WTC11 (cell line): ENCODE results near the gene CYGB. TPM values are rescaled to one million over a fixed set of nuclear protein-coding genes. Genes with fewer than 3 reads are reported as not detected.

ENCODE experiments used
- ATAC-seq: fragments of 200-7000 bp; cut with Tn5 transposase; 2 replicates; pipeline ENCODE4 v1.10.0; 2021; ENCODE audit warnings: mild to moderate bottlenecking, moderate library complexity
- CTCF ChIA-PET: fragments of 300-600 bp; sonication (Branson Sonifier 250); formaldehyde crosslinking; loops from one replicate; lab custom pipeline; 2021; ENCODE audit warnings: antibody characterized with exemption; lab: Charles Lee
- POLR2A ChIA-PET: fragments of 350-600 bp; sonication (Branson Sonifier 250); formaldehyde crosslinking; loops from one replicate; lab custom pipeline; 2021; ENCODE audit warnings: antibody characterized with exemption; lab: Charles Lee
- DNase-seq: peaks from one replicate; pipeline ENCODE4 v3.0.0; 2021; ENCODE audit warnings: low spot score
- H3K27ac Mint-ChIP-seq: 2 replicates; pipeline ENCODE4 v1.8.0; 2021; ENCODE audit warnings: mixed read lengths
- H3K27me3 Mint-ChIP-seq: 2 replicates; pipeline ENCODE4 v1.8.0; 2021; ENCODE audit warnings: low read depth, mild to moderate bottlenecking, moderate library complexity, mixed read lengths
- H3K36me3 Mint-ChIP-seq: 2 replicates; pipeline ENCODE4 v1.8.0; 2021; ENCODE audit warnings: mixed read lengths
- H3K4me1 Mint-ChIP-seq: 2 replicates; pipeline ENCODE4 v1.8.0; 2022; ENCODE audit warnings: mixed read lengths
- H3K4me3 Mint-ChIP-seq: 2 replicates; pipeline ENCODE4 v1.8.0; 2021; ENCODE audit warnings: mild to moderate bottlenecking, moderate library complexity, mixed read lengths
- H3K9me3 Mint-ChIP-seq: 2 replicates; pipeline ENCODE4 v1.8.0; 2021; ENCODE audit warnings: mixed read lengths
- CREB1 ChIP-seq: sonication (generic); formaldehyde crosslinking; IDR thresholded peaks from 2 replicates; pipeline ENCODE4 v1.8.0; 2023; ENCODE audit warnings: mild to moderate bottlenecking, missing genetic modification reagents
- FOXP1 ChIP-seq: sonication (generic); formaldehyde crosslinking; IDR thresholded peaks from 2 replicates; pipeline ENCODE4 v1.8.0; 2022; ENCODE audit warnings: missing genetic modification reagents, mild to moderate bottlenecking, moderate library complexity, borderline replicate concordance
- KAT7 ChIP-seq: sonication (generic); formaldehyde crosslinking; IDR thresholded peaks from 2 replicates; pipeline ENCODE4 v1.8.1; 2023; ENCODE audit warnings: missing genetic modification reagents, mild to moderate bottlenecking, borderline replicate concordance
- NR1H2 ChIP-seq: sonication (generic); formaldehyde crosslinking; IDR thresholded peaks from 2 replicates; pipeline ENCODE4 v1.9.0; 2021; ENCODE audit warnings: mild to moderate bottlenecking, moderate library complexity, missing genetic modification reagents
- NR3C1 ChIP-seq: sonication (generic); formaldehyde crosslinking; conservative IDR thresholded peaks from 2 replicates; pipeline ENCODE4 v1.8.1; 2023; ENCODE audit warnings: low read depth, mild to moderate bottlenecking, missing genetic modification reagents
- RORB ChIP-seq: fragments of 250-450 bp; sonication (Bioruptor Pico); IDR thresholded peaks from 2 replicates; pipeline ENCODE4 v1.9.0; 2021; ENCODE audit warnings: mild to moderate bottlenecking
- SMAD4 ChIP-seq: sonication (generic); formaldehyde crosslinking; IDR thresholded peaks from 2 replicates; pipeline ENCODE4 v1.8.0; 2022; ENCODE audit warnings: mild to moderate bottlenecking, missing genetic modification reagents
- ZNF263 ChIP-seq: sonication (generic); formaldehyde crosslinking; IDR thresholded peaks from 2 replicates; pipeline ENCODE4 v1.8.1; 2022; ENCODE audit warnings: low read depth, mild to moderate bottlenecking, moderate library complexity, missing genetic modification reagents
- total RNA-seq: library from RNA; stranded (reverse); gene quantifications from 3 replicates; pipeline ENCODE4 v1.2.3, GENCODE V29; 2021
- TF ChIP-seq, protein P1 (sequence below): fragments of 250-450 bp; sonication (Bioruptor Pico); conservative IDR thresholded peaks from 2 replicates; pipeline ENCODE4 v1.9.0; 2021; ENCODE audit warnings: mild to moderate bottlenecking
- TF ChIP-seq, protein P2 (sequence below): sonication (generic); formaldehyde crosslinking; IDR thresholded peaks from 2 replicates; pipeline ENCODE4 v1.8.0; 2022; ENCODE audit warnings: mild to moderate bottlenecking, missing genetic modification reagents
- TF ChIP-seq, protein P3 (sequence below): fragments of 200-600 bp; IDR thresholded peaks from 2 replicates; pipeline ENCODE4 v1.8.0; 2022; ENCODE audit warnings: antibody characterized with exemption
- TF ChIP-seq, protein P4 (sequence below): sonication (generic); formaldehyde crosslinking; IDR thresholded peaks from 2 replicates; pipeline ENCODE4 v1.8.1; 2022; ENCODE audit warnings: low read depth, missing genetic modification reagents, borderline replicate concordance
- TF ChIP-seq, protein P5 (sequence below): fragments of 250-450 bp; sonication (Bioruptor Pico); IDR thresholded peaks from 2 replicates; pipeline ENCODE4 v1.9.0; 2021; ENCODE audit warnings: mild to moderate bottlenecking, borderline replicate concordance

The CYGB gene
- total RNA-seq, 1 experiment from 2014 or later, result 3.6 TPM

DNA sequence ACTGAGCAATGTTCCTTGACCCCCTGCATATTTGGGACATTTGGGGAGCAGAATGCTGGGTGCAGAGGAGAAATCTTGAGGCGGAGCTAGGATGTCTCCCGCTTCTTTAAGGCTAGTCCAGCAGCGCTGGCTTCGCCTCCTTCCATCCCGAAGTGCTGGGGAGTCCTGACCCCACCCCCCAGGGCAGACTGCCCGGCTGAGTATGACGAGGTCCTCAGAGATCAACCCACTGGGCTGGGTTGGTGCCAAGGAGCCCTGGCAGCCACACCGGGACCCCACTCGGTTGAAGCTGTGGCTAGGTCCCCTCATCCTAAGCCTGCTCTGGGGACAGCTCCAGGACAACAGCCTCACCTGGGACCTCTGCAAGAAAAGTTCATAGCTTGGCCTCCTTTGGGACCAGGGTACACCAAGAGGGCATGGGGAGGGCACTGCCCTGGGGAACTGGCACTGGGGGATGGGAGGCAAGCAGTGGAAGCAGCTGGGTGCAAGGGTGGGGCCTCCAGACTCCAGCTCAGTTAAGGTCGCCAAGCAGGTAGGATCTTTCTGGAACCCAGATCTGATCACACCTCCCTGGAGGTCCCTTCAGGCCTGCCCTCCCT lies 47.3 kb downstream of the CYGB start:
- ATAC-seq, result no peak
- no peak for DNase-seq
- Mint-ChIP-seq H3K27ac (no peak overlapping the region), H3K9me3 (no peaks in the 10 kb centered on the region), H3K36me3 (peaks cover 6% of the 10 kb centered on the region; the same call in 1 of the 2 replicates), H3K27me3 (no peaks in the 10 kb centered on the region), H3K4me1 (peaks cover 13% of the 10 kb centered on the region), H3K4me3 (no peak overlapping the region)
- CTCF ChIA-PET, result interaction anchor here (1.0 to 2.0 kb wide), 8 partner anchors 23 to 134 kb away, joined by 3 to 11 read pairs (median 4); partner anchors contain the start of genes AANAT and SPHK1
- TF ChIP-seq CREB1 (no peak), NR3C1 (CRISPR knock-in tag) (no peak)
- TF ChIP-seq, all 79 proteins: peak for 0
- POLR2A ChIA-PET, result interaction anchor here (1.1 to 1.5 kb wide), 2 partner anchors 9 to 31 kb away, joined by 3 to 7 read pairs; no protein-coding TSS in a partner anchor

DNA sequence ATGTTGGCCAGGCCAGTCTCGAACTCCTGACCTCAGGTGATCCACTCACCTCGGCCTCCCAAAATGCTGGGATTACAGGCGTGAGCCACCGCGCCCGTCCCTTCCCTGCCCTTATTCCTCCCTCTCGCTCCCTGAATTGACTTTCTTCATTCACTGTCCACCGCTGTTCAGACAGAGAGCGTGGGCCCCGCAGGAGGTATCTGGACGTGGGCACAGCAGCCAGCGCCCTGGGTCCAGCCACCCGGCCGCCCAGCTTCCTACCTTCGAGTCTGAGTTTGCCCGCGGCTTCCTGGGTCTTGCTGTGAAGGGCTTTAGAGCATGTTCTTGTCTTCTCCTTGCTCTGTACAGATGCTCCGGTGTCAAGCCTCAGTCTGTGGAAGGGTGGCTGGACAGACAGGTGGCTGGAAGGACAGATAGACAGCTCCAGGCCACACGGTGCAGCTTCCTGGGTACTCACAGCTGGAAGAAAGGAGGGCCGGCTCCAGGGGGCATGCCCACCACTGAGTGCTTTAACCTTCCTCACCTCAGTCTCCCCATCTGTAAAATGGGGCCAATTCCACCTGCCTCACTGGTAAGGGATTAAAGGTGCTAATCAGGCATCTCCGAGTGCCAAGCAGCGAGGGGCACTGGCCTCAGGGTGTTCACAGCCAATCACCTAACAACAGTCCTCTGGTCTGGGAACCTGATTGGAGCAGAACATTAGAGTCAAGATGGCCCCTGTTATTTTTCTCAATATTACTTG lies 49.9 kb downstream of the CYGB start:
- DNase-seq (no peak), ATAC-seq (no peak)
- peaks cover 5% of the 10 kb centered on the region for H3K4me1 Mint-ChIP-seq
- POLR2A ChIA-PET, result no interaction called here
- CTCF ChIA-PET, result no interaction called here
- H3K27me3 Mint-ChIP-seq, result no peaks in the 10 kb centered on the region
- no peak overlapping the region for H3K27ac Mint-ChIP-seq
- H3K36me3 Mint-ChIP-seq, result peaks cover 6% of the 10 kb centered on the region; the same call in 1 of the 2 replicates
- no peaks in the 10 kb centered on the region for H3K9me3 Mint-ChIP-seq
- TF ChIP-seq RORB (CRISPR knock-in tag), result no peak
- TF ChIP-seq, protein P1, sequence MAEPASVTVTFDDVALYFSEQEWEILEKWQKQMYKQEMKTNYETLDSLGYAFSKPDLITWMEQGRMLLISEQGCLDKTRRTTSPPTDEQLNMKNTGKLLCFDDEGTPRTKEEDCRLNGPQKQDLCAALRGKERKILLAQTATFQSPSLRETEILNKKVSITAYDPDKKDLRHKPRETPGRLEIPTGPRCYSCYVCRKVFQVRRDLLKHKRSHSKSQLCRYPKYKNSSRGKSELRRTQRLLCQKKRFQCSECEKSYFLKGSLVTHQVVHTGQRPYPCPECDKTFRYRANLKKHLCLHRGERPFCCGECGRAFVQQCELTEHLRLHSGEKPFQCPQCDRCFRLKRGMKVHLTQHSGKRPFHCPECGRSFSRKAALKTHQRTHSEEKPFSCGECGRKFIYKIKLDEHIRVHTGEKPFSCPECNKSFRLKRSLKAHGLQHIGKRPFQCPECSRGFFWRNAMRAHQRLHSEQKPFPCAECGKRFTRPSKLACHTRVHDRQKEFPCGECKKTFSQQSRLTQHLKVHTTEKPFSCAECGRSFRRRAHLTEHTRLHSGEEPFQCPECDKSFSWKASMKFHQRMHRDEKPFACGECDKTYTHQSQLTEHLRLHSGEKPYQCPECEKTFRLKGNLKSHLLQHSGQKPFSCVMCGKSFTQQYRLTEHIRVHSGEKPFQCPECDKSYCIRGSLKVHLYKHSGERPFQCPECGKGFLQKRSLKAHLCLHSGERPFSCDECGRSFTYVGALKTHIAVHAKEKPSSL (CRISPR knock-in tag), result no peak
- TF ChIP-seq FOXP1, result no peak
- no peak for TF ChIP-seq NR1H2 (CRISPR knock-in tag)
- TF ChIP-seq, protein P2, sequence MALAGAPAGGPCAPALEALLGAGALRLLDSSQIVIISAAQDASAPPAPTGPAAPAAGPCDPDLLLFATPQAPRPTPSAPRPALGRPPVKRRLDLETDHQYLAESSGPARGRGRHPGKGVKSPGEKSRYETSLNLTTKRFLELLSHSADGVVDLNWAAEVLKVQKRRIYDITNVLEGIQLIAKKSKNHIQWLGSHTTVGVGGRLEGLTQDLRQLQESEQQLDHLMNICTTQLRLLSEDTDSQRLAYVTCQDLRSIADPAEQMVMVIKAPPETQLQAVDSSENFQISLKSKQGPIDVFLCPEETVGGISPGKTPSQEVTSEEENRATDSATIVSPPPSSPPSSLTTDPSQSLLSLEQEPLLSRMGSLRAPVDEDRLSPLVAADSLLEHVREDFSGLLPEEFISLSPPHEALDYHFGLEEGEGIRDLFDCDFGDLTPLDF (CRISPR knock-in tag), result no peak
- TF ChIP-seq, protein P3, sequence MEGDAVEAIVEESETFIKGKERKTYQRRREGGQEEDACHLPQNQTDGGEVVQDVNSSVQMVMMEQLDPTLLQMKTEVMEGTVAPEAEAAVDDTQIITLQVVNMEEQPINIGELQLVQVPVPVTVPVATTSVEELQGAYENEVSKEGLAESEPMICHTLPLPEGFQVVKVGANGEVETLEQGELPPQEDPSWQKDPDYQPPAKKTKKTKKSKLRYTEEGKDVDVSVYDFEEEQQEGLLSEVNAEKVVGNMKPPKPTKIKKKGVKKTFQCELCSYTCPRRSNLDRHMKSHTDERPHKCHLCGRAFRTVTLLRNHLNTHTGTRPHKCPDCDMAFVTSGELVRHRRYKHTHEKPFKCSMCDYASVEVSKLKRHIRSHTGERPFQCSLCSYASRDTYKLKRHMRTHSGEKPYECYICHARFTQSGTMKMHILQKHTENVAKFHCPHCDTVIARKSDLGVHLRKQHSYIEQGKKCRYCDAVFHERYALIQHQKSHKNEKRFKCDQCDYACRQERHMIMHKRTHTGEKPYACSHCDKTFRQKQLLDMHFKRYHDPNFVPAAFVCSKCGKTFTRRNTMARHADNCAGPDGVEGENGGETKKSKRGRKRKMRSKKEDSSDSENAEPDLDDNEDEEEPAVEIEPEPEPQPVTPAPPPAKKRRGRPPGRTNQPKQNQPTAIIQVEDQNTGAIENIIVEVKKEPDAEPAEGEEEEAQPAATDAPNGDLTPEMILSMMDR, result no peak
- TF ChIP-seq KAT7 (CRISPR knock-in tag), result no peak
- TF ChIP-seq, protein P4, sequence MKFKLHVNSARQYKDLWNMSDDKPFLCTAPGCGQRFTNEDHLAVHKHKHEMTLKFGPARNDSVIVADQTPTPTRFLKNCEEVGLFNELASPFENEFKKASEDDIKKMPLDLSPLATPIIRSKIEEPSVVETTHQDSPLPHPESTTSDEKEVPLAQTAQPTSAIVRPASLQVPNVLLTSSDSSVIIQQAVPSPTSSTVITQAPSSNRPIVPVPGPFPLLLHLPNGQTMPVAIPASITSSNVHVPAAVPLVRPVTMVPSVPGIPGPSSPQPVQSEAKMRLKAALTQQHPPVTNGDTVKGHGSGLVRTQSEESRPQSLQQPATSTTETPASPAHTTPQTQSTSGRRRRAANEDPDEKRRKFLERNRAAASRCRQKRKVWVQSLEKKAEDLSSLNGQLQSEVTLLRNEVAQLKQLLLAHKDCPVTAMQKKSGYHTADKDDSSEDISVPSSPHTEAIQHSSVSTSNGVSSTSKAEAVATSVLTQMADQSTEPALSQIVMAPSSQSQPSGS (CRISPR knock-in tag), result no peak
- no peak overlapping the region for H3K4me3 Mint-ChIP-seq

DNA sequence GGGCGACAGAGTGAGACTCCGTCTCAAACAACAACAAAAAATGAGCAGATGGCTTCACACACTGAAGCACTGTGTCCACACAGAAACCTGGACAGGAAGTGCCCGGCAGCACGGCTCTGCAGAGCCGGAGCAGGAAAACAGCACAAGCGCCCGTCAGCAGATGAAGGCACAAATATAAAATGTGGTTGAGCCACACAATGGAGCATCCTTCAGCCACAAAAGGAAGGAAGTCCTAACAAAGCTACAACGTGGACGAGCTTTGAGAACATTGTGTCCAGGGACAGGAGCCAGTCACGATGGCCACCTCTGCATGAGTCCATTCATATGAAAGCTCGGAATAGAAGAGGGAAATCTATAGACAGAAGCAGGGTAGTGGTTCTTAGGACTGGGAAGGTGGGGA lies 51.9 kb downstream of the CYGB start:
- no peaks in the 10 kb centered on the region for H3K4me1 Mint-ChIP-seq
- DNase-seq (no peak), ATAC-seq (no peak)
- H3K27ac Mint-ChIP-seq, result no peak overlapping the region
- no peak for TF ChIP-seq SMAD4
- no peak for TF ChIP-seq ZNF263 (CRISPR knock-in tag)
- TF ChIP-seq, protein P5, sequence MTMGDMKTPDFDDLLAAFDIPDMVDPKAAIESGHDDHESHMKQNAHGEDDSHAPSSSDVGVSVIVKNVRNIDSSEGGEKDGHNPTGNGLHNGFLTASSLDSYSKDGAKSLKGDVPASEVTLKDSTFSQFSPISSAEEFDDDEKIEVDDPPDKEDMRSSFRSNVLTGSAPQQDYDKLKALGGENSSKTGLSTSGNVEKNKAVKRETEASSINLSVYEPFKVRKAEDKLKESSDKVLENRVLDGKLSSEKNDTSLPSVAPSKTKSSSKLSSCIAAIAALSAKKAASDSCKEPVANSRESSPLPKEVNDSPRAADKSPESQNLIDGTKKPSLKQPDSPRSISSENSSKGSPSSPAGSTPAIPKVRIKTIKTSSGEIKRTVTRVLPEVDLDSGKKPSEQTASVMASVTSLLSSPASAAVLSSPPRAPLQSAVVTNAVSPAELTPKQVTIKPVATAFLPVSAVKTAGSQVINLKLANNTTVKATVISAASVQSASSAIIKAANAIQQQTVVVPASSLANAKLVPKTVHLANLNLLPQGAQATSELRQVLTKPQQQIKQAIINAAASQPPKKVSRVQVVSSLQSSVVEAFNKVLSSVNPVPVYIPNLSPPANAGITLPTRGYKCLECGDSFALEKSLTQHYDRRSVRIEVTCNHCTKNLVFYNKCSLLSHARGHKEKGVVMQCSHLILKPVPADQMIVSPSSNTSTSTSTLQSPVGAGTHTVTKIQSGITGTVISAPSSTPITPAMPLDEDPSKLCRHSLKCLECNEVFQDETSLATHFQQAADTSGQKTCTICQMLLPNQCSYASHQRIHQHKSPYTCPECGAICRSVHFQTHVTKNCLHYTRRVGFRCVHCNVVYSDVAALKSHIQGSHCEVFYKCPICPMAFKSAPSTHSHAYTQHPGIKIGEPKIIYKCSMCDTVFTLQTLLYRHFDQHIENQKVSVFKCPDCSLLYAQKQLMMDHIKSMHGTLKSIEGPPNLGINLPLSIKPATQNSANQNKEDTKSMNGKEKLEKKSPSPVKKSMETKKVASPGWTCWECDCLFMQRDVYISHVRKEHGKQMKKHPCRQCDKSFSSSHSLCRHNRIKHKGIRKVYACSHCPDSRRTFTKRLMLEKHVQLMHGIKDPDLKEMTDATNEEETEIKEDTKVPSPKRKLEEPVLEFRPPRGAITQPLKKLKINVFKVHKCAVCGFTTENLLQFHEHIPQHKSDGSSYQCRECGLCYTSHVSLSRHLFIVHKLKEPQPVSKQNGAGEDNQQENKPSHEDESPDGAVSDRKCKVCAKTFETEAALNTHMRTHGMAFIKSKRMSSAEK (CRISPR knock-in tag), result no peak
- no peaks in the 10 kb centered on the region for H3K27me3 Mint-ChIP-seq
- CTCF ChIA-PET, result no interaction called here
- no peak overlapping the region for H3K4me3 Mint-ChIP-seq
- POLR2A ChIA-PET, result no interaction called here
- H3K36me3 Mint-ChIP-seq, result peaks cover 6% of the 10 kb centered on the region; the same call in 1 of the 2 replicates
- no peaks in the 10 kb centered on the region for H3K9me3 Mint-ChIP-seq
